Gastroesophageal sphincter (tissue), 4 donors: ENCODE results near the gene TRERF1. TPM values are rescaled to one million over a fixed set of nuclear protein-coding genes. Genes with fewer than 3 reads are reported as not detected.

Experiments
- ATAC-seq: fragments of 150-250 bp; one replicate; pipeline ENCODE4 v1.9.1; 2016; ENCODE audit warnings: mild to moderate bottlenecking, moderate library complexity
- H3K27ac ChIP-seq, 4 donors: fragments of 200-600 bp; sonication (generic) in 3 of 4; 1 replicate in 3 of 4; 2 replicates in 1 of 4; pipeline ENCODE4 v1.5.1; 2016 to 2019
- H3K27me3 ChIP-seq: fragments of 200-600 bp; sonication (generic); one replicate; pipeline ENCODE4 v1.5.1; 2019
- H3K36me3 ChIP-seq, 2 donors: fragments of 200-600 bp; sonication (generic); one replicate each; pipeline ENCODE4 v1.5.1; 2019; ENCODE audit warnings: control low read depth in 1 of 2
- H3K4me1 ChIP-seq, 3 donors: fragments of 200-600 bp; sonication (generic); 1 replicate in 2 of 3; 2 replicates in 1 of 3; pipeline ENCODE4 v1.5.1; 2016 to 2019; ENCODE audit warnings: control low read depth in 2 of 3
- H3K4me3 ChIP-seq, 2 donors: fragments of 200-600 bp; sonication (generic); one replicate each; pipeline ENCODE4 v1.5.1; 2019; ENCODE audit warnings: mild to moderate bottlenecking in 1 of 2, moderate library complexity in 1 of 2
- H3K9me3 ChIP-seq, 3 donors: fragments of 200-600 bp; sonication (generic); one replicate each; pipeline ENCODE4 v1.5.1; 2017 to 2019; ENCODE audit warnings: control low read depth in 2 of 3
- CTCF ChIP-seq, 4 experiments: fragments of 200-600 bp in 2 of 4; fragments of 450-650 bp in 2 of 4; sonication (generic) in 1 of 4; IDR thresholded peaks; one replicate each; pipeline ENCODE4 v1.5.1; 2017 to 2019; ENCODE audit warnings: antibody characterized with exemption in 4 of 4, mild to moderate bottlenecking in 2 of 4, moderate library complexity in 2 of 4
- EP300 ChIP-seq: sonication (generic); formaldehyde crosslinking; IDR thresholded peaks from one replicate; pipeline ENCODE4 v1.6.1; 2017; ENCODE audit warnings: antibody characterized with exemption, mild to moderate bottlenecking
- POLR2A ChIP-seq, 2 donors: fragments of 450-650 bp; IDR thresholded peaks; one replicate each; pipeline ENCODE4 v1.6.1; 2017; ENCODE audit warnings: antibody characterized with exemption in 2 of 2, mild to moderate bottlenecking in 2 of 2, moderate library complexity in 1 of 2
- POLR2AphosphoS5 ChIP-seq: sonication (generic); formaldehyde crosslinking; IDR thresholded peaks from one replicate; pipeline ENCODE4 v1.6.1; 2017; ENCODE audit warnings: antibody characterized with exemption
- WGBS, 2 donors: methylation state at CpG; one replicate each; pipeline ENCODE4 v1.1.5; 2018; ENCODE audit warnings: low coverage in 1 of 2; 5-methylcytosine and 5-hydroxymethylcytosine counted together
- total RNA-seq, 4 donors: library from RNA; depleted of rRNA; stranded (reverse); fragments of >200 nt; gene quantifications; one replicate each; pipeline ENCODE4 v1.1.0, GENCODE V29; 2016

Gene TRERF1
- total RNA-seq, 4 donors from 2014 or later, result 3.2 to 7.4 (median 5.4) TPM

DNA sequence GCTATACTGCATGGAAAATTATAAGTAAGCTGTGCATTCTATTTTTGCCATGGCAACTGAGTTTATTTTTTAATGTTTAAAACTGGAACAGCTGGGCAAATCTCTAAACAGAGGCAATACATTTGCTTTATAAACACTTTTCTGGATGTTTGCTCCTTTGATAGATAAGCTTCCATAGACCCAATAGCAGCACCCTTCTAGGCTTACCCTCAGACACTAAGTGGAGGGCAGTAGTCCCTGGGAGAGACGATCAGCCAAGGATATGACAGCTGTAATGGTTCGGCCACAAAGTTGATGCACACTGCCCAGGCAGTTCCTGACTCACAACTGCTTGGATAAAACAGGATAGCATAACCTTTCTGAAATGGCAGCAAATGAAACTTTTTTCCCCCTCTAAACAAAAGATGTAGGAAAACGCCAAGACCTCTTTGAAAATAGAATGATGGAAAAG, 225.5 kb downstream of the TRERF1 start:
- no peak for TF ChIP-seq EP300
- TF ChIP-seq CTCF (IDR thresholded peaks at IDR 0.05), result no peak
- TF ChIP-seq POLR2A (IDR thresholded peaks at IDR 0.05), result no peak
- Histone ChIP-seq H3K27ac (peak overlapping the region in 1 of 4 donors; percentile 36), H3K9me3 (no peaks in the 10 kb centered on the region), H3K4me1 (peaks cover 0 to 15% (median 0%) of the 10 kb centered on the region in 3 donors), H3K27me3 (no peaks in the 10 kb centered on the region), H3K4me3 (no peak overlapping the region), H3K36me3 (peaks cover 0 to 41% of the 10 kb centered on the region in 2 donors)
- ATAC-seq, result no peak
- WGBS, 2 donors, result 33 to 68% methylated on average over 2 to 3 of the region's 3 CpGs

DNA sequence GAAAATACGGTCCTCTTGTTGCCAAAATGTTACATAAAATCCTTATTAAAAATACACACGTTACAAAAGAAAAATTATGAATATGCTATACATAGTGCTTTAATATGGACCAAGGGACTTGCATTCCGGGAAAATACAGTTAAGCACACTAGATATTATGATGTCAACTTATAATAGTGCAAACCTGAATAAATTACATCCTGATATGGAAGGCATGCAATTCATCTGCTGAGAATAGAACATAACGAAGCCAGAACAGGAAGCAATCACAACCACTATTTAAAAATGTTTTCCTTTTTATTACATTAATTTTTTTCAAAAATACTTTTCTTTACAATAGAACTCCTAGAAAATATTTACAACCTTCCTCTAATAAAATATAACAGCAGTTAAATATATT, 226.3 kb downstream of the TRERF1 start:
- no peaks in the 10 kb centered on the region for H3K27me3 ChIP-seq
- 15 to 39% methylated on average over 4 of the region's 4 CpGs for WGBS, 2 donors
- H3K27ac ChIP-seq, result no peak overlapping the region

GRCh38 chr6:42225029-42225339, 226.7 kb downstream of the TRERF1 start:
- peaks cover 0 to 15% (median 0%) of the 10 kb centered on the region in 3 donors for H3K4me1 ChIP-seq
- no peak overlapping the region for H3K4me3 ChIP-seq
- H3K9me3 ChIP-seq, result no peaks in the 10 kb centered on the region
- no peak for TF ChIP-seq POLR2AphosphoS5
- TF ChIP-seq CTCF (IDR thresholded peaks at IDR 0.05), result no peak
- no peak for TF ChIP-seq POLR2A (IDR thresholded peaks at IDR 0.05)
- no peak for TF ChIP-seq EP300
- no peak overlapping the region for H3K27ac ChIP-seq
- ATAC-seq, result no peak
- H3K27me3 ChIP-seq, result no peaks in the 10 kb centered on the region
- H3K36me3 ChIP-seq, result peaks cover 0 to 32% of the 10 kb centered on the region in 2 donors

More for the DNA sequence above, 226.3 kb downstream of the TRERF1 start:
- Histone ChIP-seq H3K9me3 (no peaks in the 10 kb centered on the region), H3K4me1 (peaks cover 0 to 15% (median 0%) of the 10 kb centered on the region in 3 donors), H3K36me3 (peaks cover 0 to 33% of the 10 kb centered on the region in 2 donors), H3K4me3 (no peak overlapping the region)
- no peak for TF ChIP-seq CTCF (IDR thresholded peaks at IDR 0.05)
- no peak for ATAC-seq

GRCh38 chr6:42224222-42225028, 227.3 kb downstream of the TRERF1 start:
- Histone ChIP-seq H3K9me3 (no peaks in the 10 kb centered on the region), H3K4me1 (peaks cover 0 to 15% (median 0%) of the 10 kb centered on the region in 3 donors), H3K4me3 (no peak overlapping the region), H3K27ac (no peak overlapping the region), H3K36me3 (peaks cover 0 to 29% of the 10 kb centered on the region in 2 donors), H3K27me3 (no peaks in the 10 kb centered on the region)
- no peak for ATAC-seq
- TF ChIP-seq POLR2AphosphoS5 (no peak), CTCF (IDR thresholded peaks at IDR 0.05) (no peak), POLR2A (IDR thresholded peaks at IDR 0.05) (no peak), EP300 (no peak)
- whole genome bisulfite sequencing, 2 donors, result 76% methylated on average over 5 to 12 of the region's 12 CpGs

- H3K27me3 ChIP-seq, result no peaks in the 10 kb centered on the region
- ATAC-seq, result no peak
- no peaks in the 10 kb centered on the region for H3K9me3 ChIP-seq
- no peak overlapping the region for H3K27ac ChIP-seq
- 79 to 88% methylated on average over 5 to 6 of the region's 7 CpGs for WGBS, 2 donors
- TF ChIP-seq POLR2A (IDR thresholded peaks at IDR 0.05), result no peak
- no peak for TF ChIP-seq CTCF (IDR thresholded peaks at IDR 0.05)
- no peak for TF ChIP-seq EP300
- no peak for TF ChIP-seq POLR2AphosphoS5
- no peak overlapping the region for H3K4me3 ChIP-seq
- peaks cover 0 to 19% (median 0%) of the 10 kb centered on the region in 3 donors for H3K4me1 ChIP-seq
- H3K36me3 ChIP-seq, result peaks cover 0 to 9% of the 10 kb centered on the region in 2 donors
Measured at GRCh38 chr6:42222448-42222847, 229.3 kb downstream of the TRERF1 start.
